HL-60/S4 treated with phorbol 12-myristate 13-acetate at 8.2 ng/mL for 4 days and 3 days (cell line): ENCODE data around the gene DTX2.
"Not testable (repeated sequence)": the region's sequence is repeated elsewhere in the genome, so short reads cannot be mapped to it uniquely, and the experiment has no call there.

Source experiments
- in situ Hi-C: fragments of 300-500 bp; cut with MboI; formaldehyde crosslinking; loops from 2 replicates; pipeline ENCODE4 v1.15.0; 2022; ENCODE audit warnings: low sequenced_read_pairs

The DTX2 gene

GRCh38 chr7:76509931-76510877 lies 48.7 kb downstream of the DTX2 start, which contains the start of gene UPK3B:
UPK3B (plus strand) TSS chr7:76510552; CDS start chr7:76510653, 101 bp downstream.
- in situ Hi-C loops, result loop anchor here (10.0 kb wide), 1 partner anchor 85 kb away; the partner anchor contains the start of gene ZP3

GRCh38 chr7:76511200-76511910 lies 49.8 kb downstream of the DTX2 start:
- in situ Hi-C loops, result not testable (repeated sequence)

- in situ Hi-C loops, result not testable (repeated sequence)
Observed at GRCh38 chr7:76511911-76512885, 50.7 kb downstream of the DTX2 start.

- in situ Hi-C loops, result no loop called here
Observed at GRCh38 chr7:76512941-76513816, 51.7 kb downstream of the DTX2 start.

GRCh38 chr7:76513817-76514799 lies 52.6 kb downstream of the DTX2 start:
- in situ Hi-C loops, result no loop called here

GRCh38 chr7:76514926-76515771 lies 53.6 kb downstream of the DTX2 start:
- in situ Hi-C loops, result no loop called here

- in situ Hi-C loops, result no loop called here
Observed at GRCh38 chr7:76515999-76516443, 54.5 kb downstream of the DTX2 start.

- in situ Hi-C loops, result not testable (repeated sequence)
Observed at GRCh38 chr7:76516932-76517331, 55.4 kb downstream of the DTX2 start.

- in situ Hi-C loops, result not testable (repeated sequence)
Observed at GRCh38 chr7:76526183-76526582, 64.7 kb downstream of the DTX2 start.

- in situ Hi-C loops, result not testable (repeated sequence)
Observed at GRCh38 chr7:76531643-76532042, 70.1 kb downstream of the DTX2 start.

GRCh38 chr7:76543197-76543596 lies 81.7 kb downstream of the DTX2 start, which contains the start of gene SPDYE16:
SPDYE16 (minus strand) TSS chr7:76543297; CDS start chr7:76541459, 1,838 bp downstream.
- in situ Hi-C loops, result not testable (repeated sequence)

GRCh38 chr7:76549025-76549854 lies 87.7 kb downstream of the DTX2 start:
- in situ Hi-C loops, result not testable (repeated sequence)

- in situ Hi-C loops, result not testable (repeated sequence)
Observed at GRCh38 chr7:76549855-76550248, 88.3 kb downstream of the DTX2 start.

GRCh38 chr7:76551992-76552391 lies 90.5 kb downstream of the DTX2 start:
- in situ Hi-C loops, result not testable (repeated sequence)
